ENCODE results near the gene CAMK2G.

DNA sequence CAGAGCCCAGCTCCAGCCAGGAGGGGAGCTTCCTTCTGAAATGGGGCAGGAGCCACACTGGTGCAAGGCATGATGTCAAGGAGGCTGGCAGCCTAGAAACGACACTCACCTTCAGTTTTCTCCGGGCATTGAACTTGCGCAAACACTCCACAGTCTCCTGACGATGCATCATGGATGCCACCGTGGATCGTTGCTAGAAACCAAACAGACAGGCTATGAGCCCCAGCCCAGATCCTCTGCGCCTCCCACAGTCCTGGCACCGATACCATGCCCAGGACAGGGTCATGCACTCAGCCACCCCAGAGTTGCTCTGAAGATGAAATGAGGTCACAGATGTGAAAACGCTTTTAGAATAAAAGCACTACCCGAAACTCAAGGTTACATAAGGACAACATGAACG is 32.0 kb downstream of the CAMK2G start:
- no peak for TF ChIP-seq TAF1 (IDR thresholded peaks at IDR 0.05; ENCODE audit: low read depth)
- TF ChIP-seq, protein P1, sequence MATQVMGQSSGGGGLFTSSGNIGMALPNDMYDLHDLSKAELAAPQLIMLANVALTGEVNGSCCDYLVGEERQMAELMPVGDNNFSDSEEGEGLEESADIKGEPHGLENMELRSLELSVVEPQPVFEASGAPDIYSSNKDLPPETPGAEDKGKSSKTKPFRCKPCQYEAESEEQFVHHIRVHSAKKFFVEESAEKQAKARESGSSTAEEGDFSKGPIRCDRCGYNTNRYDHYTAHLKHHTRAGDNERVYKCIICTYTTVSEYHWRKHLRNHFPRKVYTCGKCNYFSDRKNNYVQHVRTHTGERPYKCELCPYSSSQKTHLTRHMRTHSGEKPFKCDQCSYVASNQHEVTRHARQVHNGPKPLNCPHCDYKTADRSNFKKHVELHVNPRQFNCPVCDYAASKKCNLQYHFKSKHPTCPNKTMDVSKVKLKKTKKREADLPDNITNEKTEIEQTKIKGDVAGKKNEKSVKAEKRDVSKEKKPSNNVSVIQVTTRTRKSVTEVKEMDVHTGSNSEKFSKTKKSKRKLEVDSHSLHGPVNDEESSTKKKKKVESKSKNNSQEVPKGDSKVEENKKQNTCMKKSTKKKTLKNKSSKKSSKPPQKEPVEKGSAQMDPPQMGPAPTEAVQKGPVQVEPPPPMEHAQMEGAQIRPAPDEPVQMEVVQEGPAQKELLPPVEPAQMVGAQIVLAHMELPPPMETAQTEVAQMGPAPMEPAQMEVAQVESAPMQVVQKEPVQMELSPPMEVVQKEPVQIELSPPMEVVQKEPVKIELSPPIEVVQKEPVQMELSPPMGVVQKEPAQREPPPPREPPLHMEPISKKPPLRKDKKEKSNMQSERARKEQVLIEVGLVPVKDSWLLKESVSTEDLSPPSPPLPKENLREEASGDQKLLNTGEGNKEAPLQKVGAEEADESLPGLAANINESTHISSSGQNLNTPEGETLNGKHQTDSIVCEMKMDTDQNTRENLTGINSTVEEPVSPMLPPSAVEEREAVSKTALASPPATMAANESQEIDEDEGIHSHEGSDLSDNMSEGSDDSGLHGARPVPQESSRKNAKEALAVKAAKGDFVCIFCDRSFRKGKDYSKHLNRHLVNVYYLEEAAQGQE (IDR thresholded peaks at IDR 0.05; ENCODE audit: low read depth) = no peak
- TF ChIP-seq, protein P2, sequence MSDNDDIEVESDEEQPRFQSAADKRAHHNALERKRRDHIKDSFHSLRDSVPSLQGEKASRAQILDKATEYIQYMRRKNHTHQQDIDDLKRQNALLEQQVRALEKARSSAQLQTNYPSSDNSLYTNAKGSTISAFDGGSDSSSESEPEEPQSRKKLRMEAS (IDR thresholded peaks at IDR 0.05) = no peak
- TF ChIP-seq FOXM1 (IDR thresholded peaks at IDR 0.05; ENCODE audit: borderline replicate concordance, low read depth) = no peak
- no peak for TF ChIP-seq EGR1 (IDR thresholded peaks at IDR 0.05)
- TF ChIP-seq EP300 (IDR thresholded peaks at IDR 0.05; ENCODE audit: borderline replicate concordance) = no peak
- TF ChIP-seq RAD21 (IDR thresholded peaks at IDR 0.05; ENCODE audit: low read depth) = no peak
- TF ChIP-seq ZBTB7A (IDR thresholded peaks at IDR 0.05; ENCODE audit: low read depth) = no peak
